IMR-90 (cell line): ENCODE data around the gene CCDC167. TPM values are rescaled to one million over a fixed set of nuclear protein-coding genes. Genes with fewer than 3 reads are reported as not detected.

ENCODE experiments used
- ATAC-seq: fragments of 200-7000 bp; cut with Tn5 transposase; 2 replicates; pipeline ENCODE4 v1.9.1; 2020; ENCODE audit warnings: low read depth, mild to moderate bottlenecking, moderate library complexity
- BruUV-seq: library from RNA; stranded (reverse); fragments of 400-500 nt; replicated peaks from 2 replicates; lab custom pipeline; 2021; lab: Mats Ljungman, UMichigan
- CTCF ChIA-PET: fragments of 300-600 bp; formaldehyde crosslinking; extraction: SDS; loops from one replicate; lab custom pipeline; 2021; ENCODE audit warnings: antibody characterized with exemption; lab: Yijun Ruan, JAX
- POLR2A ChIA-PET: fragments of 300-600 bp; sonication (Branson Sonifier 250); formaldehyde crosslinking; loops from one replicate; lab custom pipeline; 2022; ENCODE audit warnings: antibody characterized with exemption; ENCODE audit not compliant: unreplicated experiment; lab: Charles Lee
- DNase-seq: peaks from one replicate; pipeline ENCODE4 v3.0.0; 2013
- H2AFZ ChIP-seq: replicated peaks from 2 replicates; pipeline ENCODE3; 2013; ENCODE audit warnings: low read length, mild to moderate bottlenecking; ENCODE audit not compliant: poor library complexity
- H2AK5ac ChIP-seq: 2 replicates; pipeline ENCODE4 v1.6.1; 2013; ENCODE audit warnings: low read depth, low read length, inconsistent platforms
- H2AK9ac ChIP-seq: replicated peaks from 2 replicates; pipeline ENCODE3; 2013; ENCODE audit warnings: mild to moderate bottlenecking, low read depth, low read length, moderate library complexity; ENCODE audit not compliant: poor library complexity
- H2BK120ac ChIP-seq: 2 replicates; pipeline ENCODE4 v1.6.1; 2013; ENCODE audit warnings: low read depth, low read length, inconsistent platforms
- H2BK15ac ChIP-seq: 3 replicates; pipeline ENCODE4 v1.6.1; 2013; ENCODE audit warnings: low read depth, low read length, inconsistent platforms
- H2BK20ac ChIP-seq: 2 replicates; pipeline ENCODE4 v1.6.1; 2013; ENCODE audit warnings: low read depth, mild to moderate bottlenecking, inconsistent platforms, low read length, moderate library complexity
- H2BK5ac ChIP-seq: 2 replicates; pipeline ENCODE4 v1.6.1; 2013; ENCODE audit warnings: mild to moderate bottlenecking, low read depth, low read length, inconsistent platforms; ENCODE audit not compliant: poor library complexity, severe bottlenecking
- H3K14ac ChIP-seq: replicated peaks from 2 replicates; pipeline ENCODE4 v1.6.1; 2013; ENCODE audit warnings: low read depth, low read length, inconsistent platforms
- H3K18ac ChIP-seq: 2 replicates; pipeline ENCODE4 v1.6.1; 2013; ENCODE audit warnings: low read depth, low read length, control low read depth
- H3K23ac ChIP-seq: 2 replicates; pipeline ENCODE4 v1.6.1; 2013; ENCODE audit warnings: low read depth, low read length, inconsistent platforms
- H3K27ac ChIP-seq: 2 replicates; pipeline ENCODE4 v1.5.1; 2013; ENCODE audit warnings: mild to moderate bottlenecking, control low read depth, low read length; ENCODE audit not compliant: insufficient read depth
- H3K27me3 ChIP-seq: 2 replicates; pipeline ENCODE4 v1.6.1; 2013; ENCODE audit warnings: low read length; ENCODE audit not compliant: control insufficient read depth, insufficient read depth
- H3K36me3 ChIP-seq: 2 replicates; pipeline ENCODE4 v1.6.1; 2013; ENCODE audit warnings: low read length, mixed read lengths; ENCODE audit not compliant: control insufficient read depth, insufficient read depth
- H3K4ac ChIP-seq: 2 replicates; pipeline ENCODE4 v1.6.1; 2013; ENCODE audit warnings: low read depth, low read length, inconsistent platforms
- H3K4me1 ChIP-seq: 2 replicates; pipeline ENCODE4 v1.6.1; 2013; ENCODE audit warnings: low read length, mixed read lengths; ENCODE audit not compliant: control insufficient read depth, insufficient read depth
- H3K4me2 ChIP-seq: 2 replicates; pipeline ENCODE4 v1.6.1; 2013; ENCODE audit warnings: low read depth, mild to moderate bottlenecking, control low read depth, low read length, moderate library complexity
- H3K4me3 ChIP-seq: 2 replicates; pipeline ENCODE4 v1.5.1; 2013; ENCODE audit warnings: low read depth, mild to moderate bottlenecking, control low read depth, low read length, moderate library complexity; ENCODE audit not compliant: insufficient read depth
- H3K56ac ChIP-seq: 2 replicates; pipeline ENCODE4 v1.6.1; 2013; ENCODE audit warnings: low read length, inconsistent platforms; ENCODE audit not compliant: insufficient read depth; ENCODE audit errors: extremely low read depth
- H3K79me1 ChIP-seq, 2 experiments: 2 replicates each; pipeline ENCODE4 v1.6.1; 2013; ENCODE audit warnings: low read length in 2 of 2, inconsistent platforms in 1 of 2, low read depth in 1 of 2
- H3K9ac ChIP-seq: 2 replicates; pipeline ENCODE4 v1.6.1; 2013; ENCODE audit warnings: low read depth, low read length, control low read depth
- H3K9me1 ChIP-seq: 2 replicates; pipeline ENCODE4 v1.6.1; 2013; ENCODE audit warnings: low read length, inconsistent platforms; ENCODE audit not compliant: insufficient read depth
- H3K9me3 ChIP-seq: 2 replicates; pipeline ENCODE4 v1.6.1; 2013; ENCODE audit warnings: low read length; ENCODE audit not compliant: control insufficient read depth, insufficient read depth
- H4K20me1 ChIP-seq: 2 replicates; pipeline ENCODE4 v1.6.1; 2013; ENCODE audit warnings: low read length, inconsistent platforms; ENCODE audit not compliant: insufficient read depth
- H4K5ac ChIP-seq: 2 replicates; pipeline ENCODE4 v1.6.1; 2013; ENCODE audit warnings: mild to moderate bottlenecking, low read depth, low read length, control low read depth
- H4K8ac ChIP-seq, 2 experiments: 2 replicates each; pipeline ENCODE4 v1.6.1; 2013; ENCODE audit warnings: low read depth in 2 of 2, low read length in 2 of 2, control low read depth in 1 of 2, inconsistent platforms in 1 of 2
- H4K91ac ChIP-seq: 2 replicates; pipeline ENCODE4 v1.6.1; 2013; ENCODE audit warnings: low read depth, low read length, inconsistent platforms; ENCODE audit not compliant: insufficient read depth
- CEBPB ChIP-seq: IDR thresholded peaks from 2 replicates; pipeline ENCODE4 v1.6.1; 2012; ENCODE audit warnings: low read depth, low read length, improper control_type of control experiment
- CHD1 ChIP-seq: IDR thresholded peaks from 2 replicates; pipeline ENCODE4 v1.6.1; 2012; ENCODE audit warnings: low read depth, low read length, improper control_type of control experiment
- MXI1 ChIP-seq: IDR thresholded peaks from 2 replicates; pipeline ENCODE4 v1.6.1; 2012; ENCODE audit warnings: low read depth, mild to moderate bottlenecking, low read length, moderate library complexity, borderline replicate concordance
- NFE2L2 ChIP-seq: fragments of 150-350 bp; IDR thresholded peaks from 2 replicates; pipeline ENCODE4 v1.6.1; 2016; ENCODE audit warnings: low read depth, mild to moderate bottlenecking, low read length
- POLR2A ChIP-seq: IDR thresholded peaks from 2 replicates; pipeline ENCODE4 v1.6.1; 2012; ENCODE audit warnings: mild to moderate bottlenecking, low read depth, low read length
- RAD21 ChIP-seq: IDR thresholded peaks from 2 replicates; pipeline ENCODE4 v1.6.1; 2012; ENCODE audit warnings: low read length, improper control_type of control experiment
- RCOR1 ChIP-seq: IDR thresholded peaks from 2 replicates; pipeline ENCODE4 v1.6.1; 2012; ENCODE audit warnings: mild to moderate bottlenecking, low read length, improper control_type of control experiment; ENCODE audit not compliant: insufficient replicate concordance
- SMC3 ChIP-seq: fragments of 150-350 bp; IDR thresholded peaks from 2 replicates; pipeline ENCODE4 v1.6.1; 2016; ENCODE audit warnings: low read depth, mild to moderate bottlenecking, antibody characterized with exemption, low read length, moderate library complexity
- WGBS, 2 experiments: methylation state at CpG; one replicate each; pipeline versions ENCODE4 v1.1.5 to v1.1.7; 2013; ENCODE audit warnings: missing lambda C conversion rate in 2 of 2; ENCODE audit not compliant: insufficient read length in 1 of 2; ENCODE audit errors: extremely low coverage in 2 of 2; 5-methylcytosine and 5-hydroxymethylcytosine counted together
- dilution Hi-C: fragments of 300-500 bp; cut with HindIII; formaldehyde crosslinking; loops from one replicate; pipeline ENCODE4 v1.14.3; 2018; ENCODE audit warnings: low sequenced_read_pairs; ENCODE audit not compliant: unreplicated experiment
- in situ Hi-C: fragments of 300-500 bp; cut with MboI; formaldehyde crosslinking; loops from 3 replicates; pipeline ENCODE4 v1.14.3; 2019; ENCODE audit warnings: low sequenced_read_pairs, inconsistent platforms, mixed read lengths
- intact Hi-C: fragments of 100-400 bp; cut with micrococcal nuclease; formaldehyde crosslinking; loops from 2 replicates; pipeline ENCODE4 v1.10.0; 2022
- polyA plus RNA-seq, 3 experiments: library from polyadenylated mRNA; depleted of rRNA; stranded (reverse); fragments of >200 nt; gene quantifications; 2 replicates each; pipeline ENCODE4 v1.2.3, GENCODE V29; 2012; ENCODE audit warnings: low replicate concordance in 1 of 3
- total RNA-seq: library from RNA; depleted of rRNA; stranded (reverse); fragments of >200 nt; gene quantifications from 2 replicates; pipeline ENCODE4 v1.2.3, GENCODE V29; 2012
- TF ChIP-seq, protein P1 (sequence below): fragments of 150-350 bp; IDR thresholded peaks from 2 replicates; pipeline ENCODE4 v1.6.1; 2016; ENCODE audit warnings: low read depth, mild to moderate bottlenecking, low read length, moderate library complexity, borderline replicate concordance
- TF ChIP-seq, protein P2 (sequence below): fragments of 150-350 bp; IDR thresholded peaks from 2 replicates; pipeline ENCODE4 v1.6.1; 2017; ENCODE audit warnings: mild to moderate bottlenecking, antibody characterized with exemption, low read length, low read depth

The CCDC167 gene
- total and polyA plus RNA-seq, 2 of the 4 experiments (the other 2 are of a cell fraction): 35.8 to 96.8 TPM

DNA sequence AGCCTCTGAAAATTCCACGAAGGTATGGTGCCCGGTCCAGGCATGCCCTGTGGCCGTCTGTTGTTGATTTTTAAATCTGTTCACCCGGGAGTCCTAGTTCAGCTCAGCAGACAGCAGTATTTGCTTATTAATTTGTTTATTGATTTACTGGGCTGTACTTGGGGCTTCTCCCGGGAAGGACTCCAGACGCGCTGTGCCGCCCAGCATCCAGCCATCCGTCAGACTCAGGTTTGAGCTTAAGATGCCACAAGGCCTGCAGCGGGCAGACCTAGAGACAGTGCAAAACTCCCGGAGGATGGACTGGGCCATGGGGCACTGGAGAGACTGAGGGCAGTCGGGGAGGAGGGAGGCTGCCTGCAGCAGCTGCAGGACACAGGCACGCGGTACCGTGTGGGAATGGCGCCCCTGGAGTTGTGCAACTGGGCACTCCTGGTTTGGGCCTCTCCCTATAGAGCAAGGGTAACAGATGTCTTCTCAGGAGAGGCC lies 17.3 kb upstream of the CCDC167 start:
- DNase-seq (no peak), ATAC-seq (no peak)
- no peak overlapping the region for H2BK15ac ChIP-seq
- no TSS peak for BruUV-seq
- no peak overlapping the region for H3K23ac ChIP-seq
- no peaks in the 10 kb centered on the region for H3K36me3 ChIP-seq
- TF ChIP-seq CHD1 (no peak), POLR2A (no peak), NFE2L2 (no peak), RCOR1 (no peak), RAD21 (no peak), CEBPB (no peak), SMC3 (no peak), MXI1 (no peak)
- TF ChIP-seq, protein P1, sequence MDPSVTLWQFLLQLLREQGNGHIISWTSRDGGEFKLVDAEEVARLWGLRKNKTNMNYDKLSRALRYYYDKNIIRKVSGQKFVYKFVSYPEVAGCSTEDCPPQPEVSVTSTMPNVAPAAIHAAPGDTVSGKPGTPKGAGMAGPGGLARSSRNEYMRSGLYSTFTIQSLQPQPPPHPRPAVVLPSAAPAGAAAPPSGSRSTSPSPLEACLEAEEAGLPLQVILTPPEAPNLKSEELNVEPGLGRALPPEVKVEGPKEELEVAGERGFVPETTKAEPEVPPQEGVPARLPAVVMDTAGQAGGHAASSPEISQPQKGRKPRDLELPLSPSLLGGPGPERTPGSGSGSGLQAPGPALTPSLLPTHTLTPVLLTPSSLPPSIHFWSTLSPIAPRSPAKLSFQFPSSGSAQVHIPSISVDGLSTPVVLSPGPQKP: no peak
- TF ChIP-seq, protein P2, sequence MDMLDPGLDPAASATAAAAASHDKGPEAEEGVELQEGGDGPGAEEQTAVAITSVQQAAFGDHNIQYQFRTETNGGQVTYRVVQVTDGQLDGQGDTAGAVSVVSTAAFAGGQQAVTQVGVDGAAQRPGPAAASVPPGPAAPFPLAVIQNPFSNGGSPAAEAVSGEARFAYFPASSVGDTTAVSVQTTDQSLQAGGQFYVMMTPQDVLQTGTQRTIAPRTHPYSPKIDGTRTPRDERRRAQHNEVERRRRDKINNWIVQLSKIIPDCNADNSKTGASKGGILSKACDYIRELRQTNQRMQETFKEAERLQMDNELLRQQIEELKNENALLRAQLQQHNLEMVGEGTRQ: no peak
- ChIA-PET CTCF (interaction anchor here (0.6 kb wide), 1 partner anchor 985 kb away, joined by 3 read pairs; no protein-coding TSS in a partner anchor), POLR2A (no interaction called here)
- in situ Hi-C loops (no loop called here), dilution Hi-C loops (no loop called here), intact Hi-C loops (no loop called here)
- no peak overlapping the region for H3K9ac ChIP-seq
- H2AK9ac ChIP-seq: peak overlapping the region; percentile 13
- H2BK120ac ChIP-seq: no peak overlapping the region
- no peak overlapping the region for H3K4ac ChIP-seq
- no peaks in the 10 kb centered on the region; the same call in 1 of the 2 replicates for H4K20me1 ChIP-seq
- H3K27me3 ChIP-seq: peaks cover 58% of the 10 kb centered on the region
- 80% methylated on average over 6 of the region's 16 CpGs; no CpG with 5 or more reads in 1 of the 2 experiments for WGBS, 2 experiments
- H2BK20ac ChIP-seq: no peak overlapping the region
- H4K8ac ChIP-seq: no peak overlapping the region
- no peak overlapping the region for H3K18ac ChIP-seq
- H3K4me1 ChIP-seq: peaks cover 3% of the 10 kb centered on the region; the same call in 1 of the 2 replicates
- no peak overlapping the region for H4K5ac ChIP-seq
- H3K4me3 ChIP-seq: no peak overlapping the region
- H4K91ac ChIP-seq: no peak overlapping the region
- H2BK5ac ChIP-seq: no peak overlapping the region
- H3K27ac ChIP-seq: no peak overlapping the region
- no peak overlapping the region for H3K4me2 ChIP-seq
- H2AFZ ChIP-seq: no peak overlapping the region
- H3K9me1 ChIP-seq: no peaks in the 10 kb centered on the region
- H3K79me1 ChIP-seq: no peaks in the 10 kb centered on the region
- H3K9me3 ChIP-seq: peaks cover 2% of the 10 kb centered on the region; the same call in 1 of the 2 replicates
- no peak overlapping the region for H2AK5ac ChIP-seq
- no peak overlapping the region for H3K56ac ChIP-seq
- no peak overlapping the region for H3K14ac ChIP-seq
